ENCODE measurements around the gene MSTN.

DNA sequence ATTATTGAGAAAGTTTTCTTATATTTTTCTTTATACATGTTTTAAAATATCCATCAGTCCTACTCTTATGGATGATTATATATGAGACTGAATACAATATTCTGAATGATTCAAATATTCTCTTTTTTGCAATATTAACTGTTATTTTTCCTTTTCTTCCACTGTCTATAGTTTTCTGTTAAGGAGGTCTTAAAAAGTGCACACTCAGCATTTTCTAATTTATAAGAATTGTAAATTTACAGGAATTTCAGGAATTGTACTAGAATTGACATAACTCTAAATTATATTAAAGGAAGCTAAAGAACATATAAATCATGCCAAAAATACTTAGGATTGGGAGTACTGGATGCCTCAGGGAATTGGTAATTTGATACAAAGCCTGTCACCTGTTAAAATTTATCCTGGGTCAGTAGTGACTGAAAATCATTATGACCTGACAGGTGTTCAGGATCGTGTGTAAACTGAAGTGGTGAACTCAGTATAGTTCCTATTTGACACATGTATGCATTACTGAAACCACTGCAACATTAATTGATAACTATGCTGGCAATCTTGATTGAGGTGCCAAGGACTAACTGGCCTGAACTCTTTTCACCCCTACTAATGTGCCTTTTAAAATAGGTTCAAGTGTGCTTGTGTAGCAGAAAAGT is 30.4 kb downstream of the MSTN start:
- TF ChIP-seq, protein P1, sequence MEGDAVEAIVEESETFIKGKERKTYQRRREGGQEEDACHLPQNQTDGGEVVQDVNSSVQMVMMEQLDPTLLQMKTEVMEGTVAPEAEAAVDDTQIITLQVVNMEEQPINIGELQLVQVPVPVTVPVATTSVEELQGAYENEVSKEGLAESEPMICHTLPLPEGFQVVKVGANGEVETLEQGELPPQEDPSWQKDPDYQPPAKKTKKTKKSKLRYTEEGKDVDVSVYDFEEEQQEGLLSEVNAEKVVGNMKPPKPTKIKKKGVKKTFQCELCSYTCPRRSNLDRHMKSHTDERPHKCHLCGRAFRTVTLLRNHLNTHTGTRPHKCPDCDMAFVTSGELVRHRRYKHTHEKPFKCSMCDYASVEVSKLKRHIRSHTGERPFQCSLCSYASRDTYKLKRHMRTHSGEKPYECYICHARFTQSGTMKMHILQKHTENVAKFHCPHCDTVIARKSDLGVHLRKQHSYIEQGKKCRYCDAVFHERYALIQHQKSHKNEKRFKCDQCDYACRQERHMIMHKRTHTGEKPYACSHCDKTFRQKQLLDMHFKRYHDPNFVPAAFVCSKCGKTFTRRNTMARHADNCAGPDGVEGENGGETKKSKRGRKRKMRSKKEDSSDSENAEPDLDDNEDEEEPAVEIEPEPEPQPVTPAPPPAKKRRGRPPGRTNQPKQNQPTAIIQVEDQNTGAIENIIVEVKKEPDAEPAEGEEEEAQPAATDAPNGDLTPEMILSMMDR (IDR thresholded peaks at IDR 0.05), result no peak
- no peak for TF ChIP-seq POLR2A (IDR thresholded peaks at IDR 0.05)
- no peak for TF ChIP-seq POLR2AphosphoS5 (IDR thresholded peaks at IDR 0.05)
